ENCODE data around the gene TAX1BP3.

- TF ChIP-seq CTCF (IDR thresholded peaks at IDR 0.05; ENCODE audit: low read depth, low read length): no peak
- no peak for TF ChIP-seq POLR2A (IDR thresholded peaks at IDR 0.05; ENCODE audit: extremely low read depth, insufficient read length)
- TF ChIP-seq MYC (IDR thresholded peaks at IDR 0.05; ENCODE audit: low read depth, low read length): no peak
- no peak for TF ChIP-seq MAX (IDR thresholded peaks at IDR 0.05; ENCODE audit: low read depth, low read length)
These were observed 2.5 kb downstream of the TAX1BP3 start for GRCh38 chr17:3665834-3666233.

Data from NB4 (cell line).